ENCODE measurements around the gene ACBD4.

DNA sequence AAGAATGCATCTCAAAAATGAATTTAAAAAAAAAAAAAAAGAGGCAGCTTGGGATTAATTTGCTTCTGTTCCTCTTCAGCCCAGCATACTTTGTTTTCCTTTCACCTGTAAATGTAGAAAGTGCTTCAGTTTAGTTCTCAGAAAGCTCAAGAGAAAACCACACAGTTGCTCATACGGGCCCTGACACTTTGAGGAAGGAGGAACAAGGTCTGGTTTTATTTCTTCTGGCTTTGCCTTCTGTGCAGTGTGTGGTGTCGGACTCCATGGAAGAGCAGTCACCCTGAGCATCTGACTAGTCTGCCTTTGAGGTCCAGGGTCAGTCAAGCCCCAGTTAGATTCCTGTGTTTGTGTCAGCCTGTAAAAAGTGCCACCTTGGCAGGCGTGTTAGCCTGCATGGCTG is 46.7 kb upstream of the ACBD4 start:
- TF ChIP-seq POLR2AphosphoS5 (IDR thresholded peaks at IDR 0.05; ENCODE audit: low read depth, low read length) (no peak), CTCF (IDR thresholded peaks at IDR 0.05) (no peak), SIN3A (IDR thresholded peaks at IDR 0.05; ENCODE audit: borderline replicate concordance, insufficient read depth, low read depth, low read length) (no peak)

All from Panc1 (cell line).